ENCODE measurements around the gene NFS1.

NFS1 gene

DNA sequence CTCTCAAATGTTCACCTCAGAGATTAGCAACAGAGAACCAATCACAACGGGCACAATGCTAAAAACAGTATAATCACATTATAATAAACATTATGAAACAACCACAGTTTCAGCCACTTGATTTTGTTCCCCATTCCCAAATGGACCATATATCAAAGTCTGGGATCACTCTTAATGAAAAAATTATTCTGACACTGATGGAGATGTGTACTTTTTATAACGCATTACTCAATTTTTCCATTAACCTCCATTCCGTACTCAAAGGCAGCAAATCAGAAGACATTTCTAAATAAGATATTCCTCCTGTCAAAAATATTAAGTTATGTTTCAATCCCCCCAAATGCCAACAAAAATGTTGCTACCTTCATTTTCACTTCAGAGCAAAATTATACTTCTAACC, 37.2 kb downstream of the NFS1 start:
- Histone ChIP-seq H3K27ac (ENCODE audit: low read depth, low read length, poor library complexity, severe bottlenecking) (no peak overlapping the region), H3K9ac (ENCODE audit: low read length) (peak overlapping the region; percentile 89; the same call in 1 of the 2 replicates)

DNA sequence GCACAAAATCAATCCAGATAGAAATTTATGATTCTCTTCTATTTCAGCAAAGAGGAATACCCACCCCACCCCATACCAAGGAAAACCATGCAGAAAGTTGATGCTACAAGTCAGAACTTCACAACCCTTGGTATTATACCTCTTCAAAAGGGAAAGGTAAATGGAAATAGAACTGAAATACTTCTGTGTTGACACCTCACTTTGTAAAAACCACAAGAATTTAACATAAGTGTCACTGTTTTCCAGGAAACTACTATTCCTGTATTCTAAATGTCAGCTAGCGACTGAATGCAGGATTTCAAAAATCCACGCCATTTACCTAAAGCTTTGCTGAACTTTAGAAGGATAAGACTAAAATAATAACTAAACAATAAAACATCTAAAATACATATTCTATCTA, 38.1 kb downstream of the NFS1 start:
- H4K20me1 ChIP-seq (ENCODE audit: insufficient read depth, low read length): no peaks in the 10 kb centered on the region; the same call in none of the 2 replicates
- no peaks in the 10 kb centered on the region for H3F3A ChIP-seq (ENCODE audit: insufficient read depth, low read length)
- H3K36me3 ChIP-seq (ENCODE audit: insufficient read depth, low read length): peaks cover 66% of the 10 kb centered on the region
- H2AFZ ChIP-seq (ENCODE audit: low read length): no peak overlapping the region
- peaks cover 33% of the 10 kb centered on the region for H3K4me1 ChIP-seq (ENCODE audit: insufficient read depth, low read length, severe bottlenecking)
- peaks cover 26% of the 10 kb centered on the region; the same call in 1 of the 2 replicates for H3K9me3 ChIP-seq (ENCODE audit: low read length)
- H3K4me2 ChIP-seq (ENCODE audit: low read length): peak overlapping the region; percentile 83; the same call in 1 of the 2 replicates
- H3K4me3 ChIP-seq (ENCODE audit: low read depth, low read length, poor library complexity, severe bottlenecking): peak overlapping the region; percentile 77
- H3K9me2 ChIP-seq (ENCODE audit: low read depth, low read length): no peaks in the 10 kb centered on the region
- TF ChIP-seq, protein P1, sequence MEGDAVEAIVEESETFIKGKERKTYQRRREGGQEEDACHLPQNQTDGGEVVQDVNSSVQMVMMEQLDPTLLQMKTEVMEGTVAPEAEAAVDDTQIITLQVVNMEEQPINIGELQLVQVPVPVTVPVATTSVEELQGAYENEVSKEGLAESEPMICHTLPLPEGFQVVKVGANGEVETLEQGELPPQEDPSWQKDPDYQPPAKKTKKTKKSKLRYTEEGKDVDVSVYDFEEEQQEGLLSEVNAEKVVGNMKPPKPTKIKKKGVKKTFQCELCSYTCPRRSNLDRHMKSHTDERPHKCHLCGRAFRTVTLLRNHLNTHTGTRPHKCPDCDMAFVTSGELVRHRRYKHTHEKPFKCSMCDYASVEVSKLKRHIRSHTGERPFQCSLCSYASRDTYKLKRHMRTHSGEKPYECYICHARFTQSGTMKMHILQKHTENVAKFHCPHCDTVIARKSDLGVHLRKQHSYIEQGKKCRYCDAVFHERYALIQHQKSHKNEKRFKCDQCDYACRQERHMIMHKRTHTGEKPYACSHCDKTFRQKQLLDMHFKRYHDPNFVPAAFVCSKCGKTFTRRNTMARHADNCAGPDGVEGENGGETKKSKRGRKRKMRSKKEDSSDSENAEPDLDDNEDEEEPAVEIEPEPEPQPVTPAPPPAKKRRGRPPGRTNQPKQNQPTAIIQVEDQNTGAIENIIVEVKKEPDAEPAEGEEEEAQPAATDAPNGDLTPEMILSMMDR (IDR thresholded peaks at IDR 0.05; ENCODE audit: low read length): no peak
- no peak for TF ChIP-seq EZH2 (IDR thresholded peaks at IDR 0.05; ENCODE audit: borderline replicate concordance, low read length)
- no peak overlapping the region for H3K27ac ChIP-seq (ENCODE audit: low read depth, low read length, poor library complexity, severe bottlenecking)
- H3K27me3 ChIP-seq (ENCODE audit: insufficient read depth, low read length): no peaks in the 10 kb centered on the region
- no peak overlapping the region for H3K9ac ChIP-seq (ENCODE audit: low read length)
- H3K79me2 ChIP-seq (ENCODE audit: insufficient read depth, low read length): peaks cover 85% of the 10 kb centered on the region

More for the DNA sequence above, 37.2 kb downstream of the NFS1 start:
- no peak for TF ChIP-seq EZH2 (IDR thresholded peaks at IDR 0.05; ENCODE audit: borderline replicate concordance, low read length)
- TF ChIP-seq, protein P1 (IDR thresholded peaks at IDR 0.05; ENCODE audit: low read length): no peak
- Histone ChIP-seq H3K4me2 (ENCODE audit: low read length) (peak overlapping the region; percentile 83), H2AFZ (ENCODE audit: low read length) (no peak overlapping the region), H3K9me2 (ENCODE audit: low read depth, low read length) (no peaks in the 10 kb centered on the region), H3K9me3 (ENCODE audit: low read length) (peaks cover 23% of the 10 kb centered on the region; the same call in 1 of the 2 replicates), H4K20me1 (ENCODE audit: insufficient read depth, low read length) (no peaks in the 10 kb centered on the region; the same call in none of the 2 replicates), H3K27me3 (ENCODE audit: insufficient read depth, low read length) (no peaks in the 10 kb centered on the region), H3K79me2 (ENCODE audit: insufficient read depth, low read length) (peaks cover 76% of the 10 kb centered on the region), H3K4me3 (ENCODE audit: low read depth, low read length, poor library complexity, severe bottlenecking) (peak overlapping the region; percentile 77), H3F3A (ENCODE audit: insufficient read depth, low read length) (no peaks in the 10 kb centered on the region), H3K4me1 (ENCODE audit: insufficient read depth, low read length, severe bottlenecking) (peaks cover 33% of the 10 kb centered on the region), H3K36me3 (ENCODE audit: insufficient read depth, low read length) (peaks cover 57% of the 10 kb centered on the region)

DNA sequence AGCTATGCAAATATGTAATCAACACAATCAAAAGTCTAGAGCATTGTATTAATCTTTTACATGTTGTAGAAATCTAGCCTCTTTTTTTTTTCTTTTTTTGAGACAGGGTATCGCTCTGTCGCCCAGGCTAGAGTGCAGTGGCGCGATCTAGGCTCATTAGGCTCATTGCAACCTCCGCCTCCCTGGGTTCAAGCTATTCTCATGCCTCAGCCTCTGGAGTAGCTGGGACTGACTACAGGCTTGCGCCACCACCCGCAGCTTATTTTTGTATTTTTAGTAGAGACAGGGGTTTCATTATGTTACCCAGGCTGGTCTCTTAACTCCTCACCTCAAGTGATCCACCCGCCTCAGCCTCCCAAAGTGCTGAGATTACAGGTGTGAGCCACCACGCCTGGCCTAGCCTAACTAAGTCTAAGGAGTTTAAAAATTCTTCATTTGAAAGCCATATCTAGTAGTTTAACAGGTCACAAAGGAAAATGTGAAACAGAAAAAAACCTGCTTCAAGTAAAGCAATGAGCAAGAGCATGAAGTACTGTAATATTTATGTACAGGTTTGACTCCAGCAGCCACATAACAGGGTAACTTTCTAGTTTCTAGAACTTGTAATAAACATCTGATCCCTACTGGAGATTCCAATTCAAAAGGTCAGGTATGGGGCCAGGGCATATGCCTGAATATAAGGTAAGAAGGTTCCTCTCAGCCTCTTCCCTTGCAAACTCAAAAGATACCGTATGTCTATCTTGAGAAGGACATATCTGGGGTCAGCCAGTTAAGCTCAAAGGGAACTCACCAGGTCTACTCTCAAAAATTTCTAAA, 38.8 kb downstream of the NFS1 start:
- Histone ChIP-seq H3K27ac (ENCODE audit: low read depth, low read length, poor library complexity, severe bottlenecking) (no peak overlapping the region), H3K4me1 (ENCODE audit: insufficient read depth, low read length, severe bottlenecking) (peaks cover 33% of the 10 kb centered on the region)

More for the DNA sequence above, 38.8 kb downstream of the NFS1 start:
- Histone ChIP-seq H3K4me2 (ENCODE audit: low read length) (no peak overlapping the region), H4K20me1 (ENCODE audit: insufficient read depth, low read length) (no peaks in the 10 kb centered on the region; the same call in none of the 2 replicates), H3K27me3 (ENCODE audit: insufficient read depth, low read length) (no peaks in the 10 kb centered on the region), H3K9me2 (ENCODE audit: low read depth, low read length) (no peaks in the 10 kb centered on the region), H3F3A (ENCODE audit: insufficient read depth, low read length) (no peaks in the 10 kb centered on the region), H3K9me3 (ENCODE audit: low read length) (peaks cover 26% of the 10 kb centered on the region; the same call in 1 of the 2 replicates), H3K79me2 (ENCODE audit: insufficient read depth, low read length) (peaks cover 92% of the 10 kb centered on the region), H3K4me3 (ENCODE audit: low read depth, low read length, poor library complexity, severe bottlenecking) (no peak overlapping the region), H2AFZ (ENCODE audit: low read length) (no peak overlapping the region), H3K9ac (ENCODE audit: low read length) (no peak overlapping the region), H3K36me3 (ENCODE audit: insufficient read depth, low read length) (peaks cover 73% of the 10 kb centered on the region)
- TF ChIP-seq, protein P1 (IDR thresholded peaks at IDR 0.05; ENCODE audit: low read length): no peak
- TF ChIP-seq EZH2 (IDR thresholded peaks at IDR 0.05; ENCODE audit: borderline replicate concordance, low read length): no peak
